ENCODE data around the gene MAP6.

- TF ChIP-seq REST (IDR thresholded peaks at IDR 0.05; ENCODE audit: unreplicated experiment) (no peak), CTCF (conservative IDR thresholded peaks at IDR 0.05; ENCODE audit: low read depth in 2 of 2) (no peak), ZNF462 (CRISPR knock-in tag; IDR thresholded peaks at IDR 0.05) (no peak), POLR2AphosphoS5 (IDR thresholded peaks at IDR 0.05; ENCODE audit: low read depth) (no peak), EZH2phosphoT487 (IDR thresholded peaks at IDR 0.05; ENCODE audit: unreplicated experiment) (no peak), EZH2 (IDR thresholded peaks at IDR 0.05; ENCODE audit: low read depth, unreplicated experiment) (no peak)
Measured at GRCh38 chr11:75625021-75625420, 43.8 kb downstream of the MAP6 start.
